Type B pancreatic cell (in vitro differentiated cells): ENCODE data around the gene TIAM1. TPM values are rescaled to one million over a fixed set of nuclear protein-coding genes. Genes with fewer than 3 reads are reported as not detected.

Experiments used
- DNase-seq: peaks from one replicate; pipeline ENCODE4 v3.0.0; 2021; ENCODE audit warnings: mixed read lengths; ENCODE audit not compliant: unreplicated experiment; ENCODE audit errors: extremely low spot score
- H3K27ac Mint-ChIP-seq: 2 replicates; pipeline ENCODE4 v1.8.0; 2021; ENCODE audit warnings: mild to moderate bottlenecking, mixed read lengths
- H3K27me3 Mint-ChIP-seq: 2 replicates; pipeline ENCODE4 v1.8.0; 2021; ENCODE audit warnings: mixed read lengths
- H3K36me3 Mint-ChIP-seq: 2 replicates; pipeline ENCODE4 v1.8.0; 2021; ENCODE audit warnings: mixed read lengths
- H3K4me1 Mint-ChIP-seq: one replicate; pipeline ENCODE4 v1.8.0; 2021; ENCODE audit warnings: mixed read lengths; ENCODE audit not compliant: unreplicated experiment
- H3K4me3 Mint-ChIP-seq: 2 replicates; pipeline ENCODE4 v1.8.0; 2021; ENCODE audit warnings: mild to moderate bottlenecking, mixed read lengths
- H3K9me3 Mint-ChIP-seq: 2 replicates; pipeline ENCODE4 v1.8.0; 2021; ENCODE audit warnings: mixed read lengths
- CTCF ChIP-seq: fragments of 200-600 bp; sonication (generic); conservative IDR thresholded peaks from 2 replicates; pipeline ENCODE4 v1.5.0; 2021; ENCODE audit warnings: antibody characterized with exemption, mild to moderate bottlenecking
- total RNA-seq: library from RNA; stranded (reverse); gene quantifications from 2 replicates; pipeline ENCODE4 v1.2.1, GENCODE V29; 2021; ENCODE audit warnings: low replicate concordance

Gene TIAM1
- total RNA-seq, 1 donor from 2014 or later, result 49.3 TPM

GRCh38 chr21:31181082-31181750 is 162.8 kb downstream of the TIAM1 start:
- peaks cover 13% of the 10 kb centered on the region for H3K4me1 Mint-ChIP-seq
- DNase-seq, result no peak
- H3K27ac Mint-ChIP-seq, result no peak overlapping the region
- no peaks in the 10 kb centered on the region for H3K9me3 Mint-ChIP-seq
- H3K36me3 Mint-ChIP-seq, result peaks cover 16% of the 10 kb centered on the region
- H3K27me3 Mint-ChIP-seq, result no peaks in the 10 kb centered on the region
- no peak for TF ChIP-seq CTCF
- H3K4me3 Mint-ChIP-seq, result no peak overlapping the region

- Mint-ChIP-seq H3K4me1 (peaks cover 13% of the 10 kb centered on the region), H3K4me3 (no peak overlapping the region), H3K27me3 (no peaks in the 10 kb centered on the region), H3K27ac (no peak overlapping the region), H3K36me3 (peaks cover 16% of the 10 kb centered on the region), H3K9me3 (no peaks in the 10 kb centered on the region)
- TF ChIP-seq CTCF, result peak; percentile 81
- DNase-seq, result no peak
These were observed 163.6 kb downstream of the TIAM1 start for GRCh38 chr21:31180256-31181081.

- H3K4me1 Mint-ChIP-seq, result peaks cover 11% of the 10 kb centered on the region
- DNase-seq, result no peak
- H3K36me3 Mint-ChIP-seq, result peaks cover 16% of the 10 kb centered on the region
These were observed 167.3 kb downstream of the TIAM1 start for GRCh38 chr21:31176725-31177124.

DNA sequence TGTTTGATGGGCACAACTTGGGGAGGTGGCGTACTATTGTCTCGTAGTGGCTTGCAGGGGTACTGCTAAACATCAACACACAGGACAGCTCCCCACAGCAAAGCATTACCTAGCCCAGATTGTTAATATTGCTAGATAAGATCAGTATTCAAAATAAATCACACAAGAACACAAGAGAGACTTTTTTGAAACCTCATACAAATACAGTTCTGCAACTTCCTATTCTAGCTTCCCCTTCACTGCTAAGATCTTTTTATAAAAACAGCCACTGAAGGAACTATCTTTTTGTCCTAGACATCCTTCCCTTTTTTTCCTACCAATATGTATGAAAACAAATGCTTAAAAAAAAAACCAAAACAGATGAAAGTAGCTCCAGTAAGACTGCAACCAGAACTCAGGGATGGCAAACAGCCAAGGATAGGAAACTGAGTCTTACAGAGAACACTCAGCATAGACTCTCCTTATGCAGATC is 167.9 kb downstream of the TIAM1 start:
- no peaks in the 10 kb centered on the region for H3K27me3 Mint-ChIP-seq
- no peak overlapping the region for H3K4me3 Mint-ChIP-seq
- H3K36me3 Mint-ChIP-seq, result peaks cover 13% of the 10 kb centered on the region
- DNase-seq, result no peak
- H3K27ac Mint-ChIP-seq, result peak overlapping the region; percentile 40
- no peaks in the 10 kb centered on the region for H3K9me3 Mint-ChIP-seq
- peaks cover 11% of the 10 kb centered on the region for H3K4me1 Mint-ChIP-seq
- no peak for TF ChIP-seq CTCF

More at GRCh38 chr21:31176725-31177124, 167.3 kb downstream of the TIAM1 start:
- no peak for TF ChIP-seq CTCF
- no peaks in the 10 kb centered on the region for H3K27me3 Mint-ChIP-seq
- peak overlapping the region; percentile 40 for H3K27ac Mint-ChIP-seq
- H3K9me3 Mint-ChIP-seq, result no peaks in the 10 kb centered on the region
- no peak overlapping the region for H3K4me3 Mint-ChIP-seq

DNA sequence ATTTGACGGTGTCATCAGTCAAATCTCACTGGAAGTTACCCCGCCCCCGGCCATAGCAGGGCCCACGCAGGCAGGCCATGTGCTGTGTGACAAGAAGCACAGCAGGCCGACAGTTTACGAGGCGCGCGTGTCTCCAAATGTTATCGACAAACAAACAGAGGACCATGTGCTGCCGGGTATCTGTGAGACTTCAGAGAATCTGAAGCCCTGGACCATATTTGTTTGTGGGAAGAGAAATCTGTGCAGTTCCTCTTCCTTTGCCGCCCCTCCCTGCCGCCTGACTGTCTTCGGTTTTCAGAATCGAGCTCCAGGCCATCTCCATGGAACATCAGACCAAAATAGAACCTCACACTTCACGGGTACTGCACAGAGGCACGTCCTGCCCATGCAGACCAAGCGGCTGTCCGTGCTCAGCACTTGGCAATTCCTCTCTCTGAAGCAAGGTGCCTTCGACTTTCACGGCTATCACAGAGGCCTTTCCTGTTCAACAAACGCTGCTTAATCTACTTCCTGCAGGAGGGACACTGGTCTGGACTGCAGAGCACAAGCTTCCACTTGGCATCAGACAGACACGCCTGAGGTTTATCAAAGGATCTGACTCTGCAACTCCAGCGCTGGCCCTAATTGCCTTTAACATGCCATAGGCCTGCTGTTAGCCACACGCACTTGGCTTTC is 170.0 kb downstream of the TIAM1 start:
- peaks cover 6% of the 10 kb centered on the region for H3K4me1 Mint-ChIP-seq
- H3K36me3 Mint-ChIP-seq, result peaks cover 6% of the 10 kb centered on the region
- no peak for DNase-seq
- peak overlapping the region; percentile 63 for H3K27ac Mint-ChIP-seq
- no peak for TF ChIP-seq CTCF
- H3K27me3 Mint-ChIP-seq, result no peaks in the 10 kb centered on the region
- no peaks in the 10 kb centered on the region for H3K9me3 Mint-ChIP-seq
- H3K4me3 Mint-ChIP-seq, result no peak overlapping the region
